Mucosa of stomach (tissue), 1 donor: ENCODE data around the gene LRCH3.

ENCODE experiments used
- H3K27me3 ChIP-seq: one replicate; pipeline ENCODE4 v1.7.0; 2013; ENCODE audit warnings: mild to moderate bottlenecking, low read length; ENCODE audit not compliant: control insufficient read depth, insufficient read depth
- H3K36me3 ChIP-seq: one replicate; pipeline ENCODE4 v1.7.0; 2013; ENCODE audit warnings: low read length; ENCODE audit not compliant: control insufficient read depth, insufficient read depth
- H3K4me1 ChIP-seq: one replicate; pipeline ENCODE4 v1.7.0; 2013; ENCODE audit warnings: mild to moderate bottlenecking, low read length; ENCODE audit not compliant: control insufficient read depth, insufficient read depth
- H3K4me3 ChIP-seq: one replicate; pipeline ENCODE4 v1.7.0; 2013; ENCODE audit warnings: low read length
- H3K9ac ChIP-seq: one replicate; pipeline ENCODE4 v1.7.0; 2013; ENCODE audit warnings: mild to moderate bottlenecking, low read length, moderate library complexity
- H3K9me3 ChIP-seq: one replicate; pipeline ENCODE4 v1.7.0; 2013; ENCODE audit warnings: mild to moderate bottlenecking, low read length, moderate library complexity; ENCODE audit not compliant: control insufficient read depth
- donor health status: Pancreatic carcinoma.

LRCH3 gene

DNA sequence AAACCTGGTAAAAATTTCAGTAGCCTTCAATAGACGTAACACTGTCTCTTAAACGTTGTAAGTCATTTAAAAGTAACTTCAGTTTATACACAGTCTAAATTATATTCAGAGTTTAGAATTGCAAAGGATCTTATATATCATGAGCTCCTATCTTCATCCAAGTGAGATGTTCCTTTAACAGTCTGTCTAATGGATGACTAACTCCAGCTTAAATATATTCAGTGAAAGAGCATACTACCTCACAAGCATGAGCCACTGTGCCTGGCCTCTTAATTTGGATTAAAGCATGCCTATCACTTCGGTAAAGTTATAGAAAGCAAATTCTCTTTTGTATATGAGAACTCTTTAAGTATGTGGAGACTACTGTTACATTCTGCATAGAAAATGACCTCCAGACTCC lies 34.4 kb upstream of the LRCH3 start:
- peaks cover 5% of the 10 kb centered on the region for H3K4me1 ChIP-seq
- H3K36me3 ChIP-seq = no peaks in the 10 kb centered on the region
- no peak overlapping the region for H3K4me3 ChIP-seq

DNA sequence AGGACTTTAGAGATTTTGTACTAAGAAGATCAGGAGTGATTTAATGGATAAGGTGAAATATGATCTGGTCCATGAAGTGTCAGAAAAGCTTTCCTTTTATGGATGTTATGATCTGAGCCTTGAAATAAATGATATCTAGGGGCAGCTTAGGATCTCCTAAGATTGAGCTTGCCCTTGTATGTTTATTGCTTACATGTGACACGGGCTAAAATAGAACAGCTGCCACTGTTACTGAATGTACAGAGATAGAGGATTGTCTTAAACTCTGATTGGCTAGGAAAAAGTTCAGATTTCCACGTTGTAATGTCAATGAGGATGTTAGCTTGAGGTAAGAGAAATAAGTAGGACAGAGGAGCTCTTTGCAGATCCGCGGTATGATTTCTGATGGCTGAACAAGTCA lies 32.5 kb upstream of the LRCH3 start:
- Histone ChIP-seq H3K36me3 (no peaks in the 10 kb centered on the region), H3K4me1 (no peaks in the 10 kb centered on the region), H3K9me3 (no peaks in the 10 kb centered on the region), H3K4me3 (no peak overlapping the region), H3K27me3 (no peaks in the 10 kb centered on the region), H3K9ac (no peak overlapping the region)

More for the DNA sequence above, 34.4 kb upstream of the LRCH3 start:
- H3K9ac ChIP-seq = no peak overlapping the region
- H3K27me3 ChIP-seq = no peaks in the 10 kb centered on the region
- no peaks in the 10 kb centered on the region for H3K9me3 ChIP-seq

DNA sequence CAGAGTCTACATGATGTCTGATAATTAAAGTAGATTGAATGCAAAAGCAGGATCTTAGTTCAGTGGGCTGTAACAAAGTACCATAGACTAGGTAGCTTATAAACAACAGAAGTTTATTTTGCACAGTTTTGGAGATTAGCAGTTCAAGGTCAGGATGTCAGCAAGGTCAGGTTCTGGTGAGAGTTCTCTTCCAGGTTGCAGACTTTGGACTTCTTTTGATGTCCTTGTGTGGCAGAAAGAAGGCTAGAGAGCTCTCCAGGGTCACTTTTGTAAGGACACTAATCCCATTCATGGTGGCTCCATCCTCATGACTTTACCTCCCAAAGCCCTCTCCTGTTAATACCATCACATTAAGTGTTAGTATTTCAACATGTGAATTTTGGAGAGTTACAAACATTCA lies 29.3 kb upstream of the LRCH3 start:
- Histone ChIP-seq H3K4me1 (no peaks in the 10 kb centered on the region), H3K27me3 (no peaks in the 10 kb centered on the region), H3K4me3 (no peak overlapping the region), H3K9ac (no peak overlapping the region), H3K9me3 (no peaks in the 10 kb centered on the region), H3K36me3 (no peaks in the 10 kb centered on the region)

DNA sequence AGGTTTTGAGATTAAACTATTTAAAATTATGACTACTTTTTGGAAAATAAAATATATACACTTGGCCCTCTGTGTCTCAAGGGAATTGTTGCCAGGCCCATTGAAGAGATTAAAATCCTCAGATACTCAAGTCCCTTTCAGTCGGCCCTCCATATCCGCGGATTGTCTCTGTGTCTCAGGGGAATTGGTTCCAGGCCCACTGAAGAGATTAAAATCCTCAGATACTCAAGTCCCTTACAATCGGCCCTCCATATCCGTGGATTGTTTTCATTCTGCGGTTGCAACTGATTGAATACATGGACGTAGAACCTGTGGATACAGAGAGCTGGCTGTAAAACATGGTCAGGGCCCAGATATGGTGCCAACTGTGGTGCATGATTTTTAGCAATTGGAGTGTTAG lies 15.7 kb upstream of the LRCH3 start:
- H3K27me3 ChIP-seq = no peaks in the 10 kb centered on the region
- no peak overlapping the region for H3K9ac ChIP-seq
- no peaks in the 10 kb centered on the region for H3K4me1 ChIP-seq
- no peaks in the 10 kb centered on the region for H3K9me3 ChIP-seq
- peaks cover 13% of the 10 kb centered on the region for H3K36me3 ChIP-seq
- no peak overlapping the region for H3K4me3 ChIP-seq

DNA sequence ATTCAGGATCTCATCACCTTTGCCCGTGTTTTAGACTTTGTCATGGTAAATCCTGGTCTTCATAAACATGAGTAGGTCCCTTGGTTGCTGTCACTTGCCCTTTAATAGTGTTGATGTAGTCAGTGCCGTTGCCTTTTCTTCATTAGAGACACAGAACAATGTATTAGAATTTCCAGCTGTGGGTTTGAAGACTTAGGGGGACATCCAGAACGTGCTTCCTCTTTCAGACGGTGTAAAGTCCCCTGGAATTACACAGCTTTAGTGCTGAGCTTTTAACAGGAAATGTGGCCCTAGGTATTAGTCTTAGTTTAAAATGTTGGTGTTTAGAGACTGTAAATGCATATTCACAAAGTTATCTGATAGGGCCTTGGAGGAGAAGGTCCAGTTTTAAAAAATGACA lies 8.8 kb upstream of the LRCH3 start:
- Histone ChIP-seq H3K4me3 (no peak overlapping the region), H3K9me3 (no peaks in the 10 kb centered on the region), H3K9ac (no peak overlapping the region), H3K36me3 (peaks cover 14% of the 10 kb centered on the region), H3K27me3 (no peaks in the 10 kb centered on the region), H3K4me1 (no peaks in the 10 kb centered on the region)

DNA sequence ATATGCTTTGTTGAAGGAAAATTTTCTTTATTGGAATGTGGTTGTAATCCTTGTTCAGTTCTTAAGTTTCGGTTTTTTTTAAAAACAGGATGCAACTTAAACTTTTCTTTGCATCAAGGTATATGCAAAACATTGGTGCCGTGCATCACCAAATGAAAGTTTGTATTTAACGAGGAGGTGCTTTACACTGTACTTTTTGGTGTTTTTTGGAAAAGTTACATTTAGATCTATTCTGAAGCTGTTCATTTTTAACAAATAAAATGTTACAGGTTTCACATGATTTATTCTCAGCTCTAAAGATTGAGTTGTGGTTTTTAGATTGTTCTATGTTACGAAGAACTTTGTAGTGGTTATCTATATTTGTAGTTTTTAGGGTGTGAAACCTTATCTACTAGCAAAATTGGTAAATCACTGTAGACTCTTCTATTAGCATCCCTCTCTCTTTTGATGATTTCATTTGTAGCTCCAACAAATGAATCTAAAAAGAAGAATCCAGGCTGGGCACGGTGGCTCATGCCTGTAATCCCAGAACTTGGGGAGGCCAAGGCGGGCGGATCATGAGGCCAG lies 7.0 kb upstream of the LRCH3 start:
- Histone ChIP-seq H3K27me3 (no peaks in the 10 kb centered on the region), H3K9me3 (no peaks in the 10 kb centered on the region), H3K9ac (no peak overlapping the region), H3K4me1 (no peaks in the 10 kb centered on the region), H3K4me3 (no peak overlapping the region), H3K36me3 (peaks cover 14% of the 10 kb centered on the region)

DNA sequence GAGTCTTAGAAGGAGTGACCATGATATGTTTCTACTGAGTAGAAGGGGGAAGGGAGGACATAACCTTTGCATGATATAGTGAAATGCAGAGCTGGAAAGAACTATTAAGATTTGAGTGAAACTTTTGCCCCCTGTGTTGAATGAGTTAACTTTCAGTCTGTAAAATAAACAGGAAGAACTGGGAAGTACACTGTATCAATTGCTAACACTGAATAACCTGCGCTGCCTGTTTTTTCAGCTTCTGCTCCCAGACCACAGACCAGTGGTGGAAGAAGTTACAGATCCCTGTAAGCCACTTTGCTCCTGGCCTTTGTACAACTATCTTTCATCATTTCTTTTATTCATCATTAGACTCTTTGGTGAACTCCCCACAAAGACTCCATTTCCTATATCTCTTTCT lies 3.6 kb upstream of the LRCH3 start:
- H3K9ac ChIP-seq = no peak overlapping the region
- H3K27me3 ChIP-seq = no peaks in the 10 kb centered on the region
- no peak overlapping the region for H3K4me3 ChIP-seq
- H3K9me3 ChIP-seq = no peaks in the 10 kb centered on the region
- H3K4me1 ChIP-seq = no peaks in the 10 kb centered on the region
- peaks cover 1% of the 10 kb centered on the region for H3K36me3 ChIP-seq

DNA sequence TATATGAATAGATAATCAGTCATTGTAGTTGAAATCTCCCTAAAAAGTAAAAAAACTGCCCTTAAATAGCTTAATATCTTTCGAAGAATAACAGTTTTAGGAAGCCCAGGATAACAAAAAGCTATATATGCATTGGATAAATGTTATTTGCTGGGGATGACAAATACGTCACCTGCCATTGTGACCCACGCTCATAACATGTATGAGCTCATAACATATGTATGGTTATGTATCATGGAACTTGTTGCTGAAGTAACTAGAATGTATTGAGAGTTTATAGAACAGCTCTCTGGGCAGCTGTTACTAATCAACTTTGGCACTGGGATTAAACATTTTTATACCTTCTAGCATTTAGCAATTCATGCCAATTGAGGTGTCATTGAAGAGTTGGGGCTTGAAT lies 1.7 kb upstream of the LRCH3 start:
- Histone ChIP-seq H3K4me3 (no peak overlapping the region), H3K9me3 (no peaks in the 10 kb centered on the region), H3K4me1 (peaks cover 7% of the 10 kb centered on the region), H3K36me3 (no peaks in the 10 kb centered on the region), H3K27me3 (no peaks in the 10 kb centered on the region), H3K9ac (no peak overlapping the region)

DNA sequence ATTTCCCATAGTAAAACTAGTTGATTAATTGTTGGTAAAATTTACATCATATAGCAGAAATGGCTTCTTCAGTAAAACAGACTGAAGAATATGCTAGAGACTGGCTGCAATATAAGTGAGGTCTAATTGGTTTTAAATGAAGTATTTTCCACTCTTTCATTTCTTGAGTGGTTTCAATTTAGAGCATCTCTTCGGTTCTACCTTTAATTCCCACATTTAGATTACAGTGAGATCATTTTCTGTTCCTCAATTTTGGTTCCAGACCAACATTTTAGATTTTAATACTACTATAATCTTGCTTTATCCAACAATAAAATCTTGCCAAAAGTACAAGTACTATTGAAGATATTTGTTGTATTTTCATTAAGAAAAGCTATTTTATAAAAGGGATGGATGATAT lies 1.0 kb upstream of the LRCH3 start:
- Histone ChIP-seq H3K9me3 (no peaks in the 10 kb centered on the region), H3K4me3 (no peak overlapping the region)

DNA sequence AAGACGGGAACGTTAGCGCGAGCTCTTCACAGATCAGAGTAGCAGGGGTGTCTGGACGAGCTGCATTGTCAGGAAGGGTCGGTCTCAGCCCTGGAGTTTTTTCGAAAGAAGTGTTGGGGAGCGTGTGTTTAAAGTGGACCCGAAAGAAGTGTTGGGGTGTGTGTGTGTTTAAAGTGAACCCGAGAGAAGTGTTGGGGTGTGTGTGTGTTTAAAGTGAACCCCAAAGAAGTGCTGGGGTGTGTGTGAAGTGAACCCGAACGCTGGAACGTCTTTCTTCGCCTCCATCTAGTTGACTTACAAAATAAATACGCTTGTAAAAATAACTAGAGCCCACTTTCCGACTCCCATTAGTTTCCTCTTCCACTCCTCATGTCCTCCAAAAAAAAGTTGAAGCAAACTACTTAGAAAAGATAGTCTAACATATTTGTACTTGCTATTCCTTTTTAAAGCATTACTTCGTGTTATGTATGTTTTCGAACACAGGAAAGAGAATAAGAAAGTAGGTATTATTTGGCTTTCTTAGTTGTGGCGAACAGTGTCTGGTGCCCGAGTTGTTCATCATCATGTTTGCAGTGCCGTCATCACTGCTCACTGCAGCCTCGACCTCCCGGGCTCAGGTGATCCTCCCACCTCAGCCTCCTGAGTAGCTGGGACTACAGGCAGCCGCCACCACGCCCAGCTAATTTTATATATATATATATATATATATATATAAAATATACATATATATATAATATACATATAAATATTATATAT lies 1.0 kb downstream of the LRCH3 start:
- Histone ChIP-seq H3K36me3 (no peaks in the 10 kb centered on the region), H3K9me3 (no peaks in the 10 kb centered on the region), H3K9ac (peak overlapping the region; percentile 94), H3K4me3 (peak overlapping the region; percentile 94), H3K4me1 (peaks cover 7% of the 10 kb centered on the region), H3K27me3 (no peaks in the 10 kb centered on the region)

More for the DNA sequence above, 1.0 kb upstream of the LRCH3 start:
- H3K9ac ChIP-seq = no peak overlapping the region
- H3K36me3 ChIP-seq = no peaks in the 10 kb centered on the region
- H3K27me3 ChIP-seq = no peaks in the 10 kb centered on the region
- H3K4me1 ChIP-seq = peaks cover 7% of the 10 kb centered on the region

DNA sequence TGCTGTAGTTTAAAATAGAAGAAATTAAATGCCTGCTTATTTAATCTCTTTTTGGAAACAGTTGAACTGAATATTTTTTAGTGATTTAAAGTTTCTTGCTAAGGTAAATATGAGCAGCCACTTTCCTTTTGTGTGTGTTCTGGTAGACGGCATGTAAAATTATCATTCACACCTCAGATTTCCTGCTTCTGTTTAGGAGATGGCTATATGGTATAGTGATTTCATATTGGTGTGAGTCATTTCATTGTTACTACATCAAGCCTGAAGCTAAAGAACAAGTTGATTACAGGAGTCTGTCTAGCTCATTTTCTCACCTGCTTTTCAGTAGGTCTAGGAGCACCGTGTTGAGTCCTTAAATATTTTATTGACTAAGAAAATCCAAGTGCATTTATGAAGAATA lies 2.2 kb downstream of the LRCH3 start:
- H3K9me3 ChIP-seq = no peaks in the 10 kb centered on the region
- H3K4me3 ChIP-seq = no peak overlapping the region
- H3K9ac ChIP-seq = no peak overlapping the region
- no peaks in the 10 kb centered on the region for H3K36me3 ChIP-seq
- no peaks in the 10 kb centered on the region for H3K27me3 ChIP-seq
- H3K4me1 ChIP-seq = peaks cover 7% of the 10 kb centered on the region

DNA sequence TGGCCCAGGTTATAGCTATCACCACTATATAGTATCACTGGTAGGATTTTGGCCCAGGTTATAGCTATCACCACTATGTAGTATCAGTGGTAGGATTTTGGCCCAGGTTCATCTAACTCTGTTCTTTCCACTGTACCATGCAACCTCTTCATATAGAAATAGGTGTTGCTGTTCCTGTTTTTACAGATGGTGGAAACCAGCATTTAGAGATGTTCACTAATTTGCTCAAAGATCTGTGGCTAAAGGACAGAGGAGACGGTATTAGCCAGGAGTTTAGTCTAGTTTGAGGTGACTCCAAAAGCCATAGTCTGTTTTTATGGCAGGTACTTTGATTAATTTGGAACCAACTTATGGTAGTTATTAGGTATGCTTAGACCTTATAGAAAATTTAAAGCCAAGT lies 3.1 kb downstream of the LRCH3 start:
- peaks cover 7% of the 10 kb centered on the region for H3K4me1 ChIP-seq
- H3K36me3 ChIP-seq = no peaks in the 10 kb centered on the region
- H3K9ac ChIP-seq = no peak overlapping the region
- H3K9me3 ChIP-seq = no peaks in the 10 kb centered on the region
- no peak overlapping the region for H3K4me3 ChIP-seq
- H3K27me3 ChIP-seq = no peaks in the 10 kb centered on the region
